Neutrophil (primary cell): ENCODE results near the gene TAC4.
A peak's percentile ranks its signal among the peaks of the same experiment; 100 is the strongest.

ENCODE experiments used
- H3K27ac ChIP-seq: fragments of 200-600 bp; sonication (generic); 2 replicates; pipeline ENCODE4 v1.5.1; 2016; ENCODE audit warnings: mild to moderate bottlenecking, moderate library complexity
- H3K27me3 ChIP-seq: fragments of 200-600 bp; sonication (generic); 2 replicates; pipeline ENCODE4 v1.6.0; 2016; ENCODE audit warnings: mild to moderate bottlenecking
- H3K36me3 ChIP-seq: fragments of 200-600 bp; sonication (generic); 2 replicates; pipeline ENCODE4 v1.5.1; 2017
- H3K4me1 ChIP-seq, 2 experiments: fragments of 200-600 bp in 1 of 2; sonication (generic) in 1 of 2; 1 replicate in 1 of 2; 2 replicates in 1 of 2; pipeline versions ENCODE4 v1.5.1 to v1.6.1; 2013 to 2016; ENCODE audit warnings: low read depth in 1 of 2, low read length in 1 of 2, mild to moderate bottlenecking in 1 of 2, moderate library complexity in 1 of 2; ENCODE audit not compliant: control insufficient read depth in 1 of 2, insufficient read depth in 1 of 2
- H3K4me3 ChIP-seq, 2 experiments: fragments of 200-600 bp in 1 of 2; sonication (generic) in 1 of 2; 1 replicate in 1 of 2; 2 replicates in 1 of 2; pipeline ENCODE4 v1.5.1; 2013 to 2016; ENCODE audit warnings: low read depth in 1 of 2, low read length in 1 of 2, mild to moderate bottlenecking in 1 of 2, moderate library complexity in 1 of 2
- H3K9me3 ChIP-seq: fragments of 200-600 bp; sonication (generic); 2 replicates; pipeline ENCODE4 v1.5.1; 2016
- TF ChIP-seq, protein P1 (sequence below): fragments of 200-600 bp; sonication (generic); IDR thresholded peaks from 2 replicates; pipeline ENCODE4 v1.5.1; 2016; ENCODE audit warnings: antibody characterized with exemption

Gene TAC4

DNA sequence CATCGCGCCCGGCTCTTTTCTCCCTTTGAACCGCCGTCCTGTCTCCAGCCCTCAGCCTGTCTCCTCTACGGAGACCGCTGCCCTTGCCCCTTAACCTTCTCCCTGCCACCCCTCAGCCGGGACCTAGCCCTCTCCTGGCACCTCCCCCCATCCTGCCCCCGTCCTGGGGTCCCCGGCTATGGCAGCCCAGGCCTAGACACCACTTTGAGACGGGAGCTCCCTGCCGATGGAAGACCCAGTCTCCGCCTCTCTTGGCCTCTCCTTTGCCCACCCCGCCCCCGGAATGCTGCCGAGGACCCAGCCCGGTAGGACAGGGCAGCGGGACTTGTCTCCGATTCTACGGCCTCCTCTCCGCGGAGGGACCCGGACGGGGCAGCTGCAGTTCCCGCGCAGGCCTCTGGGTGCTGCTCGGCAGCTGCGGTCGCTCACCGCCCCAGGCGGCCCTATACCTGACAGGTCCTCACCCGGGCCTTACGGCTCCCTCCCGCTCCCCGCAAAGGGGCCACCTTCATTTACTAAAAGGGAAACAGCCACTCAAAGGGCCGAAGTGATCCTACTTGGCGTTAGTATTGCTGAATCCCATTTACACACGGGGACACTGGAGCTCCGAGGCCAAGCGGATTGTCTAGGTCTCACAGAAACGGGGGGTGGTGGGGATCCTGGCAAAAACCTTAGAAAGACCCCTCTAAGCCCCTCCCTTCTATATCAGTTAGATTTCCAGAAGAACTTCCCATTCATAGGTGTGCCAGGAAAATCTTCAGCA, 32.6 kb upstream of the TAC4 start:
- Histone ChIP-seq H3K4me1 (no peaks in the 10 kb centered on the region), H3K4me3 (no peak overlapping the region), H3K27ac (no peak overlapping the region), H3K36me3 (no peaks in the 10 kb centered on the region), H3K9me3 (no peaks in the 10 kb centered on the region), H3K27me3 (peaks cover 91% of the 10 kb centered on the region)
- TF ChIP-seq, protein P1, sequence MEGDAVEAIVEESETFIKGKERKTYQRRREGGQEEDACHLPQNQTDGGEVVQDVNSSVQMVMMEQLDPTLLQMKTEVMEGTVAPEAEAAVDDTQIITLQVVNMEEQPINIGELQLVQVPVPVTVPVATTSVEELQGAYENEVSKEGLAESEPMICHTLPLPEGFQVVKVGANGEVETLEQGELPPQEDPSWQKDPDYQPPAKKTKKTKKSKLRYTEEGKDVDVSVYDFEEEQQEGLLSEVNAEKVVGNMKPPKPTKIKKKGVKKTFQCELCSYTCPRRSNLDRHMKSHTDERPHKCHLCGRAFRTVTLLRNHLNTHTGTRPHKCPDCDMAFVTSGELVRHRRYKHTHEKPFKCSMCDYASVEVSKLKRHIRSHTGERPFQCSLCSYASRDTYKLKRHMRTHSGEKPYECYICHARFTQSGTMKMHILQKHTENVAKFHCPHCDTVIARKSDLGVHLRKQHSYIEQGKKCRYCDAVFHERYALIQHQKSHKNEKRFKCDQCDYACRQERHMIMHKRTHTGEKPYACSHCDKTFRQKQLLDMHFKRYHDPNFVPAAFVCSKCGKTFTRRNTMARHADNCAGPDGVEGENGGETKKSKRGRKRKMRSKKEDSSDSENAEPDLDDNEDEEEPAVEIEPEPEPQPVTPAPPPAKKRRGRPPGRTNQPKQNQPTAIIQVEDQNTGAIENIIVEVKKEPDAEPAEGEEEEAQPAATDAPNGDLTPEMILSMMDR: peak; percentile 56

DNA sequence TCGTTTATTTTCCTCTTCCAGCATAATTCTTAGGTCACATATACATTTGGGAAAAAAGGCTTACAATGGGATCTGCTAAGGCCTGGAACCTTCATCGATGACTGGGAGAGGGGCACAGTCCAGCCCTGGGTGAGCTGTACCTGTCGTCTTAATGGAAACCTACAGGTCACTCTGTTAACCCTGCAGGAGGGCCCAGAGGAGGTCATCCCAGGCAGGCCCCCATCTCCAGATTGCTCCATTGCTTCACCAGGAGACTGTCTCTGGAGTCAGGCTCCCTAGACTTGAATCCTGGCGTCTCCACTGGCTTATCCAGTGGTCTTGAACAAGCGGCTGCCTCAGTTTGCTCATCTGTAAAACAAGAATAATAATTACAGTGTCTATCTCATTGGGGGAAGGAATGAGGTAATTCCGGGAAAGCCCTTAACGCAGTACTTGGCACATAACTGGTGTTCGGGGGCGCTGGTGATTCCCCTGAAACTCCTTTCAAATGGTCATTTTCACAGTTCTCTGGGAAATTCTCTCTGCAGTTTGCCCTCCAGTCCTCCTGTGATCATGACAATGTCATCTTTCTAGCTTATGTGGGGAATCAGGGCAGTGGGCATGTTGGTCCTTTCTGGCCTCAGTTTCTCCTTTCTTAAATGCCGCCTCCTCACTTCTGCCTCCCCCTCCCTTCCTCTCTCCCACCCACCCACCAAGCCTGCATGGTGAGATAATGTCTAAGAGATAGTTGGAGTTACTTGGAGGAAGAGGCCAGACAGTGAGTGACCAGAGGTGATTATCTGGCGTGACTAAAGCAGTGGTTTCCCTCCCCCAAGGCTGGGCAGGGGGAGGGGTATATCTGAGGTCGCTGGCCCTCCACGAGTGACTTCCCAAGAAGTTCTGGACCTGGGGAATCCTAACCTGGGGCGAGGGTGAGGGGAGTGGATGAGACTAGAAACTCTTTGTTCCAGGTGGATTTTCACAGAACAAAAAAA, 31.3 kb upstream of the TAC4 start:
- Histone ChIP-seq H3K9me3 (no peaks in the 10 kb centered on the region), H3K4me3 (no peak overlapping the region), H3K27me3 (peaks cover 93% of the 10 kb centered on the region), H3K4me1 (no peaks in the 10 kb centered on the region), H3K27ac (no peak overlapping the region), H3K36me3 (no peaks in the 10 kb centered on the region)
- TF ChIP-seq, protein P1: no peak

DNA sequence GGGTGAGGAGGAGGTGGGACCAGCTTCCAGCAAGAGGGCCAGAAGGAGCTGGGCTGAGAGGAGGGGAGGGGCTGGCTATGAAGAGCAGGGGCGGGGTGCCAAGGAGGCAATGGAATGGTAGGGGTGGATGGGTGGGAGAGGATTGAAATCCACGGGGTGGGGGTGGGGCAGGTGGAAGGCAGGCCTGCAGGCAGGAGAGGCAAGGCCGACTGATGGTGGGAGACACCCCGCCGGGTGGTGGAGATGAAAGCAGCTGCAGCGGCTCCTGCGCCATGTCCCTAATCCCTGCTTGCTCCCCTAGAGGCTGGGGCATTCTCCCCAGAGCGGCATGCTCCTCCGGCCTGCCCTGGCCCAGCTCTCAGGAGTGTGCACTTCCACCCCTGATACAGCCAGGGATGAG, 27.8 kb upstream of the TAC4 start:
- TF ChIP-seq, protein P1: no peak
- peaks cover 70% of the 10 kb centered on the region for H3K27me3 ChIP-seq

DNA sequence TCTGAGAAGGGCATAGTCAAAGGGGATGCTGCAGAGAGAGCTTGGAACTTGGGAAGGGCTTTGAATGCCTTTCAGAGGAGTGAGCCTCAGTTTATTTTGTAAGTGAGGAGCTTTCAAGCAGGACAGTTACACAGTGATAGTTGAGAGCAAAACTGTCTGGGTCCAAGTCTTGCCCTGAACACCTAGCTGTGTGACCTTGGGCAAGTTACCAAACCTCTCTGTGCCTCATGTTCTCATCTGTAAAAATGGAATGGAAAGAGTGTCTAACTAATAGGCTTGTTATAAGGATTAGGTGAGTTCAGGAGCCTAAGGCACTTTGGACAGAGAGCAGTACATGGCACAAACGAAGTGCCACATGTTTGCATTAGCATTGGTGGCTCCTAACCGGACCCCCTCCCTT, 27.0 kb upstream of the TAC4 start:
- no peaks in the 10 kb centered on the region for H3K4me1 ChIP-seq
- no peaks in the 10 kb centered on the region for H3K36me3 ChIP-seq
- H3K27ac ChIP-seq: no peak overlapping the region
- H3K27me3 ChIP-seq: peaks cover 62% of the 10 kb centered on the region
- TF ChIP-seq, protein P1: no peak
- H3K9me3 ChIP-seq: no peaks in the 10 kb centered on the region
- H3K4me3 ChIP-seq: no peak overlapping the region

More for the DNA sequence above, 27.8 kb upstream of the TAC4 start:
- Histone ChIP-seq H3K4me1 (no peaks in the 10 kb centered on the region), H3K27ac (no peak overlapping the region), H3K4me3 (no peak overlapping the region), H3K36me3 (no peaks in the 10 kb centered on the region), H3K9me3 (no peaks in the 10 kb centered on the region)

DNA sequence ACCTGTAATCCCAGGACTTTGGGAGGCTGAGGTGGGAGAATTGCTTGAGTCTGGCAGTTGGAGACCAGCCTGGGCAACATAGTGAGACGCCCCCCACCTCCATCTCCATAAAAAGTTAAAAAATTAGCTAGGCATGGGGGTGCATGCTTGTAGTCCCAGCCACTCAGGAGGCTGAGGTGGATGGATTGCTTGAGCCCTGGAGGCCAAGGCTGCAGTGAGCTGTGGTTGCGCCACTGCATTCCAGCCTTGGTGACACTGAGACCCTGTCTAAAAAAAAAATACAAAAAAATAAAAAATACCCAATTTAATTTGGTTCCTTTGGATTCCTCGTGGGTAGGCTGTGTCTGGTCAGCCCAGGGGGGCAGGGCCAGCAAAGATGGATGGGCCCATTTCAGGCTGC, 26.1 kb upstream of the TAC4 start:
- Histone ChIP-seq H3K36me3 (no peaks in the 10 kb centered on the region), H3K27me3 (peaks cover 53% of the 10 kb centered on the region), H3K27ac (no peak overlapping the region), H3K4me1 (no peaks in the 10 kb centered on the region), H3K9me3 (no peaks in the 10 kb centered on the region), H3K4me3 (no peak overlapping the region)
- TF ChIP-seq, protein P1: no peak
